Esophagus squamous epithelium (tissue), 4 donors: ENCODE measurements around the gene MFSD12.

Experiments used
- CTCF ChIP-seq, 6 experiments: fragments of 450-650 bp in 4 of 6; fragments of 200-600 bp in 2 of 6; sonication (generic) in 2 of 6; IDR thresholded peaks; one replicate each; pipeline ENCODE4 v1.5.1; 2016 to 2019; ENCODE audit warnings: antibody characterized with exemption in 6 of 6, mild to moderate bottlenecking in 4 of 6, moderate library complexity in 4 of 6
- POLR2A ChIP-seq, 4 donors: fragments of 450-650 bp; IDR thresholded peaks; one replicate each; pipeline ENCODE4 v1.6.1; 2017; ENCODE audit warnings: antibody characterized with exemption in 4 of 4, mild to moderate bottlenecking in 4 of 4, moderate library complexity in 3 of 4

DNA sequence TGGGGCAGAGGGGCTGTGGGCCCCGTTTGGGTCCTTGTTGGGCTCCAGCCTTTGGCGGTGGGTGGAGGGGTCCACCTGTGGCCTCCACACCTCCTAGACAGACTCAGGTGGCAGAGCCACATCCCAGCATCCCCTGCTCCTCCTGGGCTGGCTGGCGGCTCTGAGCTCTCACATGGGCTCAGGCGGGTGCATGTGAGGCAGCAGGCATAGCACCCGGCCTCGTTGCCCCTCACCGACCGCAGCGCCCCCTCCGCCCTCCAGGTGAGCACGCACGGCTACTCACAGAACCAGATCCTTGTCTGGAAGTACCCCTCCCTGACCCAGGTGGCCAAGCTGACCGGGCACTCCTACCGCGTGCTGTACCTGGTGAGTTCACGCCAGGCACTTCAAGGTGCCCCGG is 24.4 kb downstream of the MFSD12 start:
- TF ChIP-seq CTCF (IDR thresholded peaks at IDR 0.05) (no peak), POLR2A (IDR thresholded peaks at IDR 0.05) (no peak)
